PC-9 (cell line): ENCODE data around the gene SCN8A.

Experiments used
- CTCF ChIP-seq: fragments of 200-600 bp; sonication (generic); conservative IDR thresholded peaks from 2 replicates; pipeline ENCODE4 v1.6.1; 2017; ENCODE audit warnings: mixed run types, antibody characterized with exemption, mild to moderate bottlenecking, moderate library complexity
- EZH2 ChIP-seq: fragments of 200-600 bp; sonication (generic); IDR thresholded peaks from 2 replicates; pipeline ENCODE4 v1.8.0; 2017; ENCODE audit warnings: antibody characterized with exemption, low read depth

GRCh38 chr12:51752234-51752889, 161.3 kb downstream of the SCN8A start:
- TF ChIP-seq CTCF = no peak
- no peak for TF ChIP-seq EZH2
